Stimulated activated CD8-positive, alpha-beta memory T cell treated with anti-CD3 and anti-CD28 coated beads, Interleukin-2, amount 100 ng/mL, for 48 hours (primary cell): ENCODE measurements around the gene POLR2E.

Experiments
- DNase-seq, 2 donors: peaks; one replicate each; pipeline ENCODE4 v3.0.0-alpha.2; 2020; ENCODE audit warnings: low read depth in 2 of 2

POLR2E gene

DNA sequence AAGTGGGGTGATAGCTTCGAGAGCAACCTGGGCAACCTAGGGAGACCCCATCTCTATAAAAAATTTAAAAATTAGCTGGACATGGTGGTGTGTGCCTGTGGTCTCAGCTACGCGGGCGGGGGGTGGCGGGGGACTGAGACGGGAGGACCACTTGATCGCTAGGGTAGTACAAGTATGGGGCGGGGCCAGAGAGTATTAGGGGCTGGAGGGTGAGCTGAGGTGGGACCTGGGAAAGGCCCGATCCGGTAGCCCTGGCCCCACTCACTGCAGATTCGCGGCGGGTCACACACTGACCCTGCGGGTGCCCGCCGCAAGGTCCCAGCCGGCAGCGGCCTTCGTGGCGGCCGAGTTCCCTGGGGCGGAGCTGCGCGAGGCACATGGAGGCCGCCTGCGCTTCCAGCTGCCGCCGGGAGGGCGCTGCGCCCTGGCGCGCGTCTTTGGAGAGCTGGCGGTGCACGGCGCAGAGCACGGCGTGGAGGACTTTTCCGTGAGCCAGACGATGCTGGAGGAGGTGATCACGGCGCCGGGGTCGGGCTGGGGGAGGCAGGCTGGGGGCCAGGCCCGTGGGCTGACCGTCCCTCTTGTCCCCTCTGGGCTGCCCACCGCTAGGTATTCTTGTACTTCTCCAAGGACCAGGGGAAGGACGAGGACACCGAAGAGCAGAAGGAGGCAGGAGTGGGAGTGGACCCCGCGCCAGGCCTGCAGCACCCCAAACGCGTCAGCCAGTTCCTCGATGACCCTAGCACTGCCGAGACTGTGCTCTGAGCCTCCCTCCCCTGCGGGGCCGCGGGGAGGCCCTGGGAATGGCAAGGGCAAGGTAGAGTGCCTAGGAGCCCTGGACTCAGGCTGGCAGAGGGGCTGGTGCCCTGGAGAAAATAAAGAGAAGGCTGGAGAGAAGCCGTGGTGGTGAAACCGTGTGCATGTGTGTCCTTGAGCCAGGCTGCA is 30.2 kb downstream of the POLR2E start:
- DNase-seq = peak; percentile 62 to 65

DNA sequence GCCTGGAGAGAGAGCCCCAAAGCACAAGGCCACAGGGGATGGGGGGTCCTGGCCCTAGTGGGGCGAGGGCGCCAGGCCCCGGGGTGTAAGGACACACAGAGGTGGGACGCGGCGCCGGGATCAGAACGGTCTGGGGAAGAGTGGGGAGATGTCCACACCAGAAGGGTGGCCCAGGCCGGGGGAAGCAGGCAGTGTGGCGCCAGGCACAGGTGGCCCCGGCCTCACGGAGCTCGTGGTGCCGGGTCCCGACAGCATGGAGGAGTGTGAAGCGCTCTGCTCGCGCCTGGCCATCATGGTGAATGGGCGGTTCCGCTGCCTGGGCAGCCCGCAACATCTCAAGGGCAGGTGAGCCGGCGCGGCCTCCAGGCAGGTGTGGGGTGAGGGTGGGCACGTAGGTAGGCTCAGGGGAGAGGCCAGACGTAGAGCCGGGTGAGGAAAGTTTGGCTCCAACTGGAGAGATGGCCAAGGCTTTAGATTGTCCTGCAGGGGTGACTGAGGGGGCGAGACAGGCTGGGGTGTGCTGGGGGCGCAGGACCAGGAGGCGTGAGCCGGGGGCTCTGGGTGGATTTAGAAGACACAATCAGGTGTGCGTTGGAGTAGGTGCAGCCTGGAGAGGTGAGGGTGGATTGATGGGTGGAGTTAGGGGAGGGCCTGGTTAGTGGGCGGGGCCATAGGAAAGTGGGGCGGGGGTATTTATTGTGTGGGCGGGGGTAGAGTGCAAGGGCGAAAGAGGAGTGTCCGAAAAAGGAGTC is 31.1 kb downstream of the POLR2E start:
- no peak for DNase-seq

DNA sequence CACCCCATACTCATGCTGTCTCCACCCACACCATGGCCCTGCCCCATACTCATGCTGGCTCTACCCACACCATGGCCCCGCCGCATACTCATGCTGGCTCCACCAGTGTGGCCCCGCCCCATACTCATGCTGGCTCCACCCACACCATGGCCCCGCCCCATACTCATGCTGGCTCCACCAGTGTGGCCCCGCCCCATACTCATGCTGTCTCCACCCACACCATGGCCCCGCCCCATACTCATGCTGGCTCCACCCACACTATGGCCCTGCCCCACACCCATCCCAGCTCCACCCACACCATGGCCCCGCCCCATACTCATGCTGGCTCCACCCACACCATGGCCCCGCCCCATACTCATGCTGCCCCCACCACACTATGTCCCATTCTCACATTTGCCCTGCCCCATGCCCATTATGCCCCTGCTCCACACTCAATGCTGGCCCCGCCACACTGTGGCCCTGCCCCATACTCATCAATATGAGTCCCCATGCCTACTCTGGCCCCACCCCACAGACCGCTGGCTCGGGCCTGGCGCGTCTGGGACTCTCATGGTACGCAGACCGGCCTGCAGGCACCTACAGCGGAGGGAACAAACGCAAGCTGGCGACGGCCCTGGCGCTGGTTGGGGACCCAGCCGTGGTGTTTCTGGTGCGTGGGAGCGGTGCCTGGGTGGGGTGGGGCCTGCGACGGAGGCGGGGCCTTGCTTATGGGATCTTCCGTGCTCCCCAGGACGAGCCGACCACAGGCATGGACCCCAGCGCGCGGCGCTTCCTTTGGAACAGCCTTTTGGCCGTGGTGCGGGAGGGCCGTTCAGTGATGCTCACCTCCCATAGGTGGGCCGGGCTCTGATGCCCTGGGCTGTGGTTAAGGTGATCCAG is 31.9 kb downstream of the POLR2E start:
- DNase-seq = peak in 1 of 2 donors; percentile 62

DNA sequence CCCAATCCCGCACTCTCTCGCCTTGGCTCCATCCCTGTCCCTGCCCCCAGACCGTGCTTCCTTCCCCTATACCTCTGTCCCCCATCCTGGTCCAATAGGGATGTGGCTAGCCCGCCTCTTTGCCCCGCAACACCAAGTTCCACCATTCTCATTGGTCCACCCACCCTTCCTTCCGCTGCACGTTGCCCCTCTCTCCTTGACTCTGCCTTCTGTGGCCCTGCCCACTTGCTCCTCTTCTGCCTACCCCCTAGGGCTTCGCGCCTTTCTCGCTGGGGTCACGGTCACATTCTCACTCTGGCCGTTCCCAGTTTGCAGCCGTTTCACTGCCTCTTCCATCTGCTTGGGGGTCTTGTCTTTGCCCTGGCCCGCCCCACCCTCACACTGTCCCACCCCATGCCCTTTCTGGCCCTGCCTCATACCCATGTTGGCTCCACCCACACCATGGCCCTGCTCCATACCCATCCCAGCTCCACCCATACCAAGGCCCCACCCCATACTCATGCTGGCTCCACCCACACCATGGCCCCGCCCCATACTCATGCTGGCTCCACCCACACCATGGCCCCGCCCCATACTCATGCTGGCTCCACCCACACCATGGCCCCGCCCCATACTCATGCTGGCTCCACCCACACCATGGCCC is 32.7 kb downstream of the POLR2E start:
- DNase-seq = no peak

DNA sequence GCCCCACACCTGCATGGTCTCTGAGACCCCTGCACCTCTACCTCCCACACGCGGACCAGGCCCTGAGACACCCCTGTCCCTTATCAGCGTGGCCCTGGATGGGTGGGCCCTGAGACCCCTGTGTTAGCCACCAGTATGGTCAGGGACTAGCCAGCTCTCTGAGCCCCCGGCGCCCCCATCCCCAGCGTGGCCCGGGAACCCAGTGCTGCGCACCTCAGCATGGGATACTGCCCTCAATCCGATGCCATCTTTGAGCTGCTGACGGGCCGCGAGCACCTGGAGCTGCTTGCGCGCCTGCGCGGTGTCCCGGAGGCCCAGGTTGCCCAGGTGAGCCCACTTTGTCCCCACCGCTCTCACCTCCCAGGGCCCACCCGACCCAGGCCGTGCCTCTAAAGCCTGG is 33.2 kb downstream of the POLR2E start:
- DNase-seq = no peak

DNA sequence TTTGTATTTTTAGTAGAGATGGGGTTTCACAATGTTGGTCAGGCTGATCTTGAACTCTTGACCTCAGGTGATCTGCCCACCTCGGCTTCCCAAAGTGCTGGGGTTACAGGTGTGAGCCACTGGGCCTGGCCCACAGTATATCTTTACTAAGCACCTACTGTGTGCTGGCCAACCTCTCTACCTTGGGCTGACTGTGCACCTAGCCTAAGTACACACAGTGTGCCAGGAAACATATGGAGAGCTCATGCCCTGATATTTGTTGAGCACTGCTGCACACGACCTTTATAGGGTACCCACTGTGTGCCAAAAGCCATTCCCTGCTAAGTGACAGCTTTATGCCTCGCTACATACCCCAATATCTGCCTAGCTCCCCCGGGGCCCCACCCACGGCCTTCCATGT is 34.5 kb downstream of the POLR2E start:
- no peak for DNase-seq

DNA sequence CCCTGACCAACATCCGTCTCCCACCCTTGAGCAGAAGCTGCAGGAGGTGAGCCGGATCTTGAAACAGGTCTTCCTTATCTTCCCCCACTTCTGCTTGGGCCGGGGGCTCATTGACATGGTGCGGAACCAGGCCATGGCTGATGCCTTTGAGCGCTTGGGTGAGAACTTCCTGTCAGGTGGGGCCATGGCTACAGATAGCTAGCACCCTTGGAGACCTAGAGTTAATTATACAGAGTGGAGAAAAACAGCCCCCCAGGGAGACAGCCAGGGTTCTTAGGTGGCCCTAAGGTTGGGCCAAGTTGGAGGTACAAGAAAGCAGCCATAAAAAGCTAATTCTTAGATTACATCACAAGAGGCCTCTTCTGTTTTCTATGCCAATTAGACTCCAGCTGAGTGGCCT is 37.1 kb downstream of the POLR2E start:
- DNase-seq = no peak

DNA sequence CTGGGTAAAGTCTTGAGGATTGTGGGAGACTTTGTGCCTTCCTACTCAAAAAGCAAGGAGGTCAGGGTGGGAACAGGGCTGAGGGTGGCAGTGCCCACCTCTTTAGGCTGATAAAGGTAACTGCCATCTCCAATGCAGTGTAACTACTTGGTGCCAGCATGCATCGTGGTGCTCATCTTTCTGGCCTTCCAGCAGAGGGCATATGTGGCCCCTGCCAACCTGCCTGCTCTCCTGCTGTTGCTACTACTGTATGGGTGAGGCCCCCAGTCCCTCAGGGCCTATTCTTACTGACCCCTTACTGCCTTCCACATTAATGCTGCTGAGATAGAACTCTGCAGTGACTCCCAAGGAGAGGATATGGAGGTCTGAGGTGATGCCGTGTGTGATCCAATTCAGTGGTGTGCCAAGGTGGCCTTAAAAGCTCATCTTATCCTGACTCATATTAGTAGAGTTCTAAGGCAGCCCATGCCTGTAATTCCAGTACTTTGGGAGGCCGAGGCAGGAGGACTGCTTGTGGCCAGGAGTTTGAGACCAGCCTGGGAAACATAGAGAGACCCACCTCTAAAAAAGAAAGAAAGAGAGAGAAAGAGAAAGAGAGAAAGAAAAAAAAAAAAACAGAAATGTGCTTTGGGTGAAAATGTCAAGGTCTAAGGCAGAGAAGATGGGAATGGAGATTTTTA is 37.9 kb downstream of the POLR2E start:
- no peak for DNase-seq

DNA sequence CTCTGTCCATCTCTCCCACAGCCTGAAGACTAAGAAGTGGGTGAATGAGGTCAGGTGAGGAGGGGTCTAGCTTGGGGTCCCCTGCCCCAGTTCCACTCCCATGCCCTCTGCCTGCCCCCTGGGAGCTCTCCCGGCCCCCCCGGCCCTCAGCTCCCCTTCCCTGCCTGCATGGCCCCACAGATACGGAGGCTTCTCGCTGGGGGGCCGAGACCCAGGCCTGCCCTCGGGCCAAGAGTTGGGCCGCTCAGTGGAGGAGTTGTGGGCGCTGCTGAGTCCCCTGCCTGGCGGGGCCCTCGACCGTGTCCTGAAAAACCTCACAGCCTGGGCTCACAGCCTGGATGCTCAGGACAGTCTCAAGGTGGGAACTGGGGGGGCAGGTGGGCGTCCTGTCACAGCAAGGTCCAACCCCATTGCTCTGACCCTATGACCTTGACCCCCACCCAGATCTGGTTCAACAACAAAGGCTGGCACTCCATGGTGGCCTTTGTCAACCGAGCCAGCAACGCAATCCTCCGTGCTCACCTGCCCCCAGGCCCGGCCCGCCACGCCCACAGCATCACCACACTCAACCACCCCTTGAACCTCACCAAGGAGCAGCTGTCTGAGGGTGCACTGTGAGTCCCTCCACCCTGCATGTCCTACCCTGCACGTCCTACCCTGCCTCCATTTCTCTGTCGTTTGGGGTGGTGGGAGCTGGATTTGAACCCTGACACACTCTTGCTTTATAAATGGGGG is 39.1 kb downstream of the POLR2E start:
- DNase-seq = no peak

DNA sequence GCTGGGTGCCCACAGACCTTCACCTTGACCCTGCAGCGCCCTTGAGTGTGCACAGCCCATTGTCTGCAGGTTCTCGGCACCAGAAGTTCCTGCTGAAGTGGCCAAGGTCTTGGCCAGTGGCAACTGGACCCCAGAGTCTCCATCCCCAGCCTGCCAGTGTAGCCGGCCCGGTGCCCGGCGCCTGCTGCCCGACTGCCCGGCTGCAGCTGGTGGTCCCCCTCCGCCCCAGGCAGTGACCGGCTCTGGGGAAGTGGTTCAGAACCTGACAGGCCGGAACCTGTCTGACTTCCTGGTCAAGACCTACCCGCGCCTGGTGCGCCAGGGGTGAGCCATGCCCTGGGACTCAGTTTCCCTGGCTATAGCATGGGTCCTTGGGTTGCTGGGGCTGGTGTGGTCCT is 40.1 kb downstream of the POLR2E start:
- no peak for DNase-seq

DNA sequence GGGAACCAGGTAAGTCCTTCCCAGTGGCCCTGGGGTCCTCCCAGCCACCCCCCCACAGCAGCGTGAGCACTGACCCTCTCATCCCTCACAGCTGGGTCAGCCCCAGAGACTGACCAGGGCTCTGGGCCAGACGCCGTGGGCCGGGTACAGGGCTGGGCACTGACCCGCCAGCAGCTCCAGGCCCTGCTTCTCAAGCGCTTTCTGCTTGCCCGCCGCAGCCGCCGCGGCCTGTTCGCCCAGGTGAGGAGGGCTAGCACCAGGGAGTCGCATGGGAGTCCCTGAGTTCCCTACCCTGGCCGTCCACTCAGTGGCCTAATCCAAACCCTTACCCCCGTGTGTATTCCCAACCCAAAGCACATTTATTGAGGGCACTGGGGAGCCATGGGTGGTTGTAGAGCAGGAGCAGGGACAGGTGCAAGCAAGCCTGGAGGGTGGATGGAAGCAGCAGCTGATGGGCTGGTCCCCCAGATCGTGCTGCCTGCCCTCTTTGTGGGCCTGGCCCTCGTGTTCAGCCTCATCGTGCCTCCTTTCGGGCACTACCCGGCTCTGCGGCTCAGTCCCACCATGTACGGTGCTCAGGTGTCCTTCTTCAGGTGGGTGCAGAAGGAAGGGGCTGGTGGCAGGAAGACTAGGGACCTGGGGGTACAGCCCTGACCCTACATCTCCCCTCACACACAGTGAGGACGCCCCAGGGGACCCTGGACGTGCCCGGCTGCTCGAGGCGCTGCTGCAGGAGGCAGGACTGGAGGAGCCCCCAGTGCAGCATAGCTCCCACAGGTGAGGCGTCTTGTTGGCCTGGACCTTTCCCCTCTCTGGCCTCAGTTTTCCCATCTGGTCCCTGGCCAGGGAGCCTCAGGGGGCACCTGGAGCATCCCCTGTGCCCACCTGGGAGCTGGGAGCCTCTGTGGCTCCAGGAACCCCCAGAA is 40.8 kb downstream of the POLR2E start:
- no peak for DNase-seq

DNA sequence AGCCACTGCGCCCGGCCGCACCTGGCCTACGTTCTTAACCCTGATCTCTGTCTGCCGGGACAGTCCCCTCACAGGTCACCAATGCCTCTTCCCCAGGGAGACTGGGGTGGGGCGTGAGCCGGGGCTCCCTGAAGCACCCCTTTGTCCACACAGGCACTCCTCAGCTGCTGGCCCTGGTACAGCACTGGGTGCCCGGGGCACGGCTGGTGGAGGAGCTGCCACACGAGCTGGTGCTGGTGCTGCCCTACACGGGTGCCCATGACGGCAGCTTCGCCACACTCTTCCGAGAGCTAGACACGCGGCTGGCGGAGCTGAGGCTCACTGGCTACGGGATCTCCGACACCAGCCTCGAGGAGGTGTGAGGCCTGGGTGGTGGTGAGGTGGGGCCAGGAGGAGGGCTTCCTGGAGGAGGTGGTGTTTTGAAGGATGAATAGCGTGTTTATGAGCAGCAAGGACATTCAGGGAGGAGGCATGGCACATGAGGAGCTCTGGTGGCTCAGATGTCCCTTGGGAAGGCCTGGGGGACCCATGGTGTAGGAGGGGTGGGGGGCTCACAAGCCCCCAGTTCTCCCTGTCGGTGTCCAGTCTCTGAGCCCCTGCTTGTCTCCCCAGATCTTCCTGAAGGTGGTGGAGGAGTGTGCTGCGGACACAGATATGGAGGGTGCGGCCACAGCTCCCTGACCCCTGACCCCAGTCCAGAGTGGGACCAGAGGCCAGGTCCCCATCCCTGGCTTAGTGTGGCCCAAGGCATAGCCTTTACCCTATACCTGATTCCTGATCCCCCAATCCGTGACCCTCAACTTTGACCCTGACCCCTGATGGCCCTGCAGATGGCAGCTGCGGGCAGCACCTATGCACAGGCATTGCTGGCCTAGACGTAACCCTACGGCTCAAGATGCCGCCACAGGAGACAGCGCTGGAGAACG is 41.7 kb downstream of the POLR2E start:
- DNase-seq = no peak

DNA sequence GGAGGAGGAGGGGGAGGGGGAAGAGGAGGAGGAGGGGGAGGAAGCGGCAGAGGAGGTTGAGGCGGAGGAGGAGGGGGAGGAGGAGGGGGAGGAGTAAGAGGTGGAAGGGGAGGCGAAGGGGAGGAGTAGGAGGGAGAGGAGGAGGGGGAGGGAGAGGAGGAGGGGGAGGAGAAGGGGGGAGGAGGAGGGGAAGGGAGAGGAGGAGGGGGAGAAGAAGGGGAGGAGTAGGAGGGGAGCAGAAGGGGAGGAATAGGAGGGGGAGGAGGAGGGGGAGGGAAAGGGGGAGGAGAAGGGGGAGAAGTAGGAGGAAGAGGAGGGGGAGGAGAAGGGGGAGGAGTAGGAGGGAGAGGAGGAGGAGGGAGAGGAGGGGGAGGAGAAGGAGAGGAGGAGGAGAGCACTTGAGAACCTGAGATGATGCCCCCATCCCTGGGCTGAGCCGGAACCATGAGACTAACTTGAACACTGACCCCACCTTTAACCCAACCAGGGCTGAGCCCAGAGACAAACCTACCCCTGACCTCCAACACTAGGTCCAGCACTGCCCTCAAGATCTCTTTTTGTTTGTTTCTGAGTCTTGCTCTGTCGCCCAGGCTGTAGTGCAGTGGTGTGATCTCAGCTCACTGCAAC is 42.7 kb downstream of the POLR2E start:
- DNase-seq = no peak

DNA sequence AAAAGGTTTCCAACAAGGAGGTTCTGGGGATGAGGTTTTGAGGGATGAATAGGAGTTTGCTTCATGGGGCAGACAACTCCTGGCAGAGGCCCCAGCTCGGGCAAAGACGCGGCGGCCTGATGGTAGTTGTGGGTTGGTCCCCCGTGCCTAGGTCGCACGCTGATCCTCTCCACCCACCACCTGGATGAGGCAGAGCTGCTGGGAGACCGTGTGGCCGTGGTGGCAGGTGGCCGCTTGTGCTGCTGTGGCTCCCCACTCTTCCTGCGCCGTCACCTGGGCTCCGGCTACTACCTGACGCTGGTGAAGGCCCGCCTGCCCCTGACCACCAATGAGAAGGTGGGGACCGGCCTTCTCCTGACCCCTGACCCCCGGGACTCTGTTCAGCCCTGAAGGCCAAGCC is 43.4 kb downstream of the POLR2E start:
- DNase-seq = no peak

DNA sequence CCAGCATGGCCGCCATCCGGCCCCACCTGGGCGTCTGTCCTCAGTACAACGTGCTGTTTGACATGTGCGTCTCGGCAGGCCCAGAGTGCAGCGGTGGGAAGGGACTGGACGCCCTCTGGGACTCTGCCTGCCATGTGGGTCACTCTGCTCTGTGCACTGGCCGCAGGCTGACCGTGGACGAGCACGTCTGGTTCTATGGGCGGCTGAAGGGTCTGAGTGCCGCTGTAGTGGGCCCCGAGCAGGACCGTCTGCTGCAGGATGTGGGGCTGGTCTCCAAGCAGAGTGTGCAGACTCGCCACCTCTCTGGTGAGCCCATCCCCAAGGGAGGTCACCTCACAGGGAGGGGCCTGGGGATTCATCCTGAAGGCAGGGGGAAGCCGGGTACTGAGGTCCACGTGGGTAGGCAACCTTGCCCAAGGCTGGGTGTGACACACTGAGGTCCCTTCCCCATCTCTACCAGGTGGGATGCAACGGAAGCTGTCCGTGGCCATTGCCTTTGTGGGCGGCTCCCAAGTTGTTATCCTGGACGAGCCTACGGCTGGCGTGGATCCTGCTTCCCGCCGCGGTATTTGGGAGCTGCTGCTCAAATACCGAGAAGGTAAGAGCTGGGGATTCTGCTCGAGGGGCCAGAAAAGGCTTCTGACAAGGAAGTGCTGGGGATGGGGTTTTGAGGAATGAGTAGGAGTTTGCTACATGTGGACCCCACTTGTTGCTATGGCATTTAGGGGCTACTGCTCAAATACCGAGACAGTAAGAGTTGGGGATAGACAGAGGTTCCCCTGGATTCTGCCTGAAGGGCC is 44.0 kb downstream of the POLR2E start:
- DNase-seq = no peak

DNA sequence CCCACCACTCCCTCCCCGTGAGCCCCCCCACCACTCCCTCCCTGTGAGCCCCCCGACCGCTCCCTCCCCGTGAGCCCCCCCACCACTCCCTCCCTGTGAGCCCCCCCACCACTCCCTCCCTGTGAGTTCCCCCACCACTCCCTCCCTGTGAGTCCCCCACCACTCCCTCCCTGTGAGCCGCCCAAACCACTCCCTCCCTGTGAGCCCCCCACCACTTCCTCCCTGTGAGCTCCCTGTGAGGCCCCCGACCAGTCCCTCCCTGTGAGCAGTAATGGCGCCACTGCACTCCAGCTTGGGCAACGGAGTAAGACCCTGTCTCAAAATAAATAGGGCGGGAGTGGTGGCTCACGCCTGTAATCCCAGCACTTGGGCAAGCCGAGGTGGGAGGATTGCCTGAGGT is 45.4 kb downstream of the POLR2E start:
- DNase-seq = no peak

DNA sequence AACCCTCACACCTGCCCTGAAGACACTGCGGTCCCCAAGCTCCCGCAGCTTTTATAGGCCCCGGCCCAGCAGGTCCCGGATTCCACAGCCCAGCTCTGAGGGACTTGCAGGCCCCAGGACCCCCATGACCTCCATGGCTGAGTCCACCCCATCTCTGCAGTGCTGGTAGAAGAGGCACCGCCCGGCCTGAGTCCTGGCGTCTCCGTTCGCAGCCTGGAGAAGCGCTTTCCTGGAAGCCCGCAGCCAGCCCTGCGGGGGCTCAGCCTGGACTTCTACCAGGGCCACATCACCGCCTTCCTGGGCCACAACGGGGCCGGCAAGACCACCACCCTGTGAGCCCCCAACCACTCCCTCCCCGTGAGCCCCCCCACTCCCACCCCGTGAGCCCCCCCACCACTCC is 46.1 kb downstream of the POLR2E start:
- no peak for DNase-seq
